Common myeloid progenitor, CD34-positive (primary cell): ENCODE results near the gene TTC33.

Experiments used
- CTCF ChIA-PET: fragments of 350-600 bp; sonication (Branson Sonifier 250); formaldehyde crosslinking; loops from one replicate; lab custom pipeline; 2021; ENCODE audit warnings: antibody characterized with exemption; lab: Charles Lee
- POLR2A ChIA-PET: fragments of 350-600 bp; sonication (Branson Sonifier 250); formaldehyde crosslinking; loops from one replicate; lab custom pipeline; 2021; ENCODE audit warnings: antibody characterized with exemption; lab: Charles Lee
- DNase-seq, 3 donors: peaks; one replicate each; pipeline versions ENCODE4 v3.0.0 to v3.0.0-alpha.2; 2013
- H3K27ac ChIP-seq, 2 experiments: 1 replicate in 1 of 2; 2 replicates in 1 of 2; pipeline ENCODE4 v1.7.0; 2013; ENCODE audit warnings: inconsistent platforms in 2 of 2, low read length in 2 of 2, mild to moderate bottlenecking in 2 of 2, low read depth in 1 of 2, moderate library complexity in 1 of 2; ENCODE audit not compliant: severe bottlenecking in 2 of 2, insufficient read depth in 1 of 2, poor library complexity in 1 of 2
- H3K27me3 ChIP-seq, 5 experiments: replicated peaks in 2 of 5; 1 replicate in 3 of 5; 2 replicates in 2 of 5; pipeline versions ENCODE4 v1.6.1 to v1.7.0; 2013; ENCODE audit warnings: low read length in 4 of 5, mild to moderate bottlenecking in 2 of 5, moderate library complexity in 2 of 5, inconsistent platforms in 1 of 5; ENCODE audit not compliant: insufficient read depth in 5 of 5, control insufficient read depth in 4 of 5
- H3K36me3 ChIP-seq, 4 experiments: 1 replicate in 2 of 4; 2 replicates in 2 of 4; pipeline versions ENCODE4 v1.6.1 to v1.7.0; 2013; ENCODE audit warnings: low read length in 3 of 4, control low read depth in 1 of 4, mild to moderate bottlenecking in 1 of 4; ENCODE audit not compliant: control insufficient read depth in 4 of 4, insufficient read depth in 4 of 4
- H3K4me1 ChIP-seq, 4 experiments: 1 replicate in 3 of 4; 2 replicates in 1 of 4; pipeline versions ENCODE4 v1.6.1 to v1.7.1; 2013; ENCODE audit warnings: low read length in 3 of 4, mild to moderate bottlenecking in 3 of 4, control low read depth in 1 of 4, inconsistent platforms in 1 of 4, moderate library complexity in 1 of 4; ENCODE audit not compliant: control insufficient read depth in 4 of 4, insufficient read depth in 4 of 4; ENCODE audit errors: control extremely low read depth in 1 of 4
- H3K4me3 ChIP-seq, 7 experiments: 1 replicate in 4 of 7; 2 replicates in 3 of 7; pipeline versions ENCODE4 v1.5.1 to v1.7.0; 2013; ENCODE audit warnings: mild to moderate bottlenecking in 7 of 7, low read length in 6 of 7, moderate library complexity in 6 of 7, inconsistent platforms in 2 of 7, low read depth in 2 of 7, control low read depth in 1 of 7; ENCODE audit not compliant: insufficient read depth in 4 of 7, control insufficient read depth in 1 of 7; ENCODE audit errors: extremely low read depth in 1 of 7
- H3K9me3 ChIP-seq, 5 experiments: 1 replicate in 4 of 5; 2 replicates in 1 of 5; pipeline versions ENCODE4 v1.6.1 to v1.7.1; 2013; ENCODE audit warnings: low read length in 4 of 5, mild to moderate bottlenecking in 2 of 5, inconsistent platforms in 1 of 5, low read depth in 1 of 5, moderate library complexity in 1 of 5; ENCODE audit not compliant: control insufficient read depth in 4 of 5, insufficient read depth in 2 of 5; ENCODE audit errors: control extremely low read depth in 1 of 5
- WGBS: methylation state at CpG from one replicate; pipeline ENCODE4 v1.1.5; 2013; ENCODE audit not compliant: insufficient coverage; 5-methylcytosine and 5-hydroxymethylcytosine counted together

Gene TTC33

DNA sequence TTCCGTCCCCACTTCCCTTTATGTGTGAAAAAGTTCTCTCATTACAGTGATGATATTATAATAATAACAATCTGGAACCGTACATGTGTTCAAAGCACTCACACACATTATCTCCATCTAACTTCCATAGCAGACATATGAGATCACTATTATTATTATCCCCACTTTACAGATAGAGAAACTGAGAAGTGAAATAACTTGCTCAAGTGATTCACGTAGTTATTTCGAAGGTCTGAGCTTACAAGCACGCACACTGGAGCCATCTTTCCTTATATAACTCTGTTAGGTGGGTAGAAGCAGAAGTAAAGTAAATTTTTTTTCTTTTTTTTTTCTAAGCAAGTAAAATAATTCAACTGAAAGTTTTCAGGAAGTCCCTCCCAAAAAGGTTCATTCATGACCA is 139.0 kb downstream of the TTC33 start:
- H3K4me1 ChIP-seq, result peaks cover 9 to 34% (median 22%) of the 10 kb centered on the region in 4 experiments
- H3K27me3 ChIP-seq, result no peaks in the 10 kb centered on the region
- ChIA-PET POLR2A (interaction anchor here (0.7 kb wide), 1 partner anchor 55 kb away, joined by 3 read pairs; no protein-coding TSS in a partner anchor), CTCF (no interaction called here)
- 20% methylated on average over 2 of the region's 5 CpGs for WGBS
- no peaks in the 10 kb centered on the region for H3K9me3 ChIP-seq
- no peaks in the 10 kb centered on the region for H3K36me3 ChIP-seq
- peak in 2 of 3 donors; percentile 74 to 79 for DNase-seq
- peak overlapping the region in 1 of 7 experiments; percentile 24 for H3K4me3 ChIP-seq
- no peak overlapping the region for H3K27ac ChIP-seq

DNA sequence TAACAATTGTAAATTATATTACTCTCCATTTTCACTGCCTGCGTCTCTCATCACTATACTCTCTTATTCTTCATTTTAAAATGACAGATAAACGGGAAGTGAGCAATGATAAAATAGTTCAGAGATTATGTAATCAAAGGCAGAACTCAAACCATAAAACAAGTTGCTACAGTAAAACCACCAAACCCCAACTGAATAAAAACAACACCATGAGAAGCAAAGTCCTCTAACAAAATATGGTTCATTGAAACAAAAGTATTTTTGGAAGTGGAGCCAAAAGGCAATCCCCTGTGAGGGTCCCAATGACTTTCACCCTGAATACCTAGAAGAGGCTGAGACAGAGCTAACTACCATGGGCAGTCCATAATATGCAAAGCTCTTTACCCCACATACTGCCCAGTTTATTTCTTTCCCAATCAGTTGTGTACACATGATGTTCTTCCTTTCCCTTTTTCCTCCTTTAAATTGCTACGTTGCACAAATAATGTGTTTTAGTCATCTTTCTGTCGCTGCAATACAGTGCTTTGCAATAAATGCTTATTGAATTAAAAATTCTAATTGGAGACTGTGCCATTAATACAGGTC is 140.1 kb downstream of the TTC33 start:
- ChIA-PET CTCF (interaction anchor here (1.5 kb wide), 1 partner anchor 9 kb away, joined by 4 read pairs; no protein-coding TSS in a partner anchor), POLR2A (no interaction called here)
- no peaks in the 10 kb centered on the region for H3K9me3 ChIP-seq
- H3K4me3 ChIP-seq, result peak overlapping the region in 3 of 7 experiments; percentile 4 to 34 (median 27)
- H3K4me1 ChIP-seq, result peaks cover 9 to 30% (median 22%) of the 10 kb centered on the region in 4 experiments
- WGBS, result no CpG with 5 or more reads among the region's 4 CpGs
- H3K27ac ChIP-seq, result peak overlapping the region in 1 of 2 experiments; percentile 12
- peak; percentile 20 to 85 (median 79) for DNase-seq
- H3K36me3 ChIP-seq, result no peaks in the 10 kb centered on the region
- no peaks in the 10 kb centered on the region for H3K27me3 ChIP-seq

DNA sequence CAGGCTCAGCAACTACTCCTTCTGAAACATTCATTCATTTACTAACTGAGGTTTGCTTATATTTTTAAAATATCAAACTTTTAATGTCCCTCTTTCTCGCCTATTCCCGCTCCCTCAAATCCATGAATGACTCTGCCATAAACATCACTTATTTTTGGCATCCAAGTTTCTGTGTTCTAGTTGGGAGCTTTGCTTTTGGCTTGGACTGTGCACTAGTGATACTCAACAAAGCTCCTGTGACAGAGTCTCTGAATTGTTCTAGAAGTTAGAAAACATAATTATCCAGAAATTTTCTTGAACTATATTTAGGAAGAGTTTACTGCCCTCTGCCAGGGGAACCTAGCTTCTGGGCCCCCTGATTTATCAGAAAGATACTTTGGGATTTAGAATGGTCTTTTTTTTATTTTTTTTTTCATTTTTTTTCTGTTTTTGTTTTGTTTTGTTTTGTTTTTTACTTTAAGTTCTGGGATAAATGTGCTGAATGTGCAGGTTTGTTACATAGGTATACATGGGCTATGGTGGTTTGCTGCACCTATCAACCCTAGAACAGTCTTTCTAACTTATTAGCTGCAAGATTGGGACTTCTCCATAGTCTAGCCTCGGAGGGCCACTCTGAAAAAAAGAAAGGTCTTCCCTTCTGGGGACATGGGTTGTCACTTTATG is 140.7 kb downstream of the TTC33 start:
- ChIA-PET POLR2A (no interaction called here), CTCF (interaction anchor here (1.5 kb wide), 1 partner anchor 8 kb away, joined by 4 read pairs; no protein-coding TSS in a partner anchor)
- 50% methylated on average over 2 of the region's 3 CpGs for WGBS
- Histone ChIP-seq H3K36me3 (no peaks in the 10 kb centered on the region), H3K4me3 (peak overlapping the region in 1 of 7 experiments; percentile 34), H3K27me3 (no peaks in the 10 kb centered on the region), H3K4me1 (peaks cover 9 to 30% (median 22%) of the 10 kb centered on the region in 4 experiments), H3K9me3 (no peaks in the 10 kb centered on the region), H3K27ac (no peak overlapping the region)
- DNase-seq, result no peak

DNA sequence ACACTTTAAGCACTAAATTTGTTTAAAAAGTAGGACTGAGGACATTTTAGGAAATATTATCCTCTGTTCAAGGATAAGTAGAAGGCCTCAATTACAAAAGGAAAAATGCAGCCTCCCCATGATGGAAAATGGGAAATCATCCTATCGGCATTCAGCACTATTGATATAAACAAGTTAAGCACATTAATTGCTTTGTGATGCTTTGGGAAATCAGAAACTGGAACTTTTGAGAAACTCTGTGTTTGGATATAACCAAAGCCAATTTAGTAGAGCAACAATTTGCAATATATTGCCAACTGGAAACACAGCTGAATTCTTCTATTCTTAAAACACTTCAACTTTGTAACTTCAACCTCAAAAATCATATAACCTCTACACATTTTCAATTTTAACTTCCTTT is 141.3 kb downstream of the TTC33 start:
- POLR2A ChIA-PET, result no interaction called here
- H3K27ac ChIP-seq, result no peak overlapping the region

DNA sequence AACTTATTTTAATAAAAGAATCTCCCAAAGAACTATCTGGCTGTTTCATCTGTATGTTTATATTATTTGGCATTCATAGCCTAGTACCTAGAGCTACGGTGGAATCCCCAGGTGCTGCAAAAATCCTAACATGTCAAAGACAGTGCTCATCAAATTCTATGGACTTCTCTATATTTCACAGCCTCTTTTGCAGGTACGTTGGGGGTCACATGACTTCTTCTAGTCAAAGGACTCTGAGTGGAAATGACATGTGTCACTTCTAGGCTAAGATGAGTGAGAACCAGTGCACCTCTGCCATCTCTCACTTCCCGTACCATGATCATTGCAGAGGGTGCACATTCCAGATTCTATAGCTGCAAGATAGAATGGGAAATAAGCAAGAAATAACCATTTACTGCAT is 148.6 kb downstream of the TTC33 start:
- ChIA-PET POLR2A (no interaction called here), CTCF (interaction anchor here (1.3 to 1.8 kb wide), 2 partner anchors 8 to 52 kb away, joined by 3 to 4 read pairs; no protein-coding TSS in a partner anchor)
- no peaks in the 10 kb centered on the region for H3K9me3 ChIP-seq
- no peak for DNase-seq
- H3K4me3 ChIP-seq, result no peak overlapping the region
- 91% methylated on average over 2 of the region's 3 CpGs for WGBS
- H3K27ac ChIP-seq, result no peak overlapping the region
- H3K36me3 ChIP-seq, result no peaks in the 10 kb centered on the region
- no peaks in the 10 kb centered on the region for H3K27me3 ChIP-seq
- peaks cover 10 to 27% (median 13%) of the 10 kb centered on the region in 4 experiments for H3K4me1 ChIP-seq

More for the DNA sequence above, 141.3 kb downstream of the TTC33 start:
- no peak for DNase-seq
- Histone ChIP-seq H3K9me3 (no peaks in the 10 kb centered on the region), H3K36me3 (no peaks in the 10 kb centered on the region), H3K27me3 (no peaks in the 10 kb centered on the region), H3K4me1 (peaks cover 9 to 30% (median 21%) of the 10 kb centered on the region in 4 experiments), H3K4me3 (no peak overlapping the region)
- CTCF ChIA-PET, result no interaction called here
- WGBS, result no CpG with 5 or more reads among the region's 1 CpG

DNA sequence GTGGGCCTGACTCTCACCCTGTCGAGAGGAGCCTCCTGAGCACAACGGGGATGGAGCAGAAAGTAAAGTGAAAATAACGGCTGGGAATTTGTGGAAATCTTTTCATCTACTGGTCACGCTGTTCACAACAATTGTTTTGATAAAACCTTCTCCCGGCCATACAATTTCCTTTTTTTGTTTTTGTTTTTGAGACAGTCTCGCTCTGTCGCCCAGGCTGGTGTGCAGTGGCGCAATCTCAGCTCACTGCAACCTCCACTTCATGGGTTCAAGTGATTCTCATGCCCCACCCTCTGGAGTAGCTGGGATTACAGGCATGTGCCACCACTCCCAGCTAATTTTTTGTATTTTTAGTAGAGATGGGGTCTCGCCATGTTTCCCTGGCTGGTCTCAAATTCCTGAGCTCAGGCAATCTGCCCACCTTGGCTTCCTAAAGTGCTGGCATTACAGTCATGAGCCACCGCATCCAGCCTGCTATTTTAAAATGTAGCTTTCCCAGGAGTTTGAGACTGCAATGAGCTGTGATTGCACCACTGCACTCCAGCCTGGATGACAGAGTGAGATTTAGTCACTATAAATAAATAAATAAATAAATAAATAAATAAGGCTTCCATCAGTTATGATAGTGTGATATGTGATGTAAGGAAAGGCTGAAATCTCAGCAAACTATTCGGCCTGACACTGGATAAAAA is 149.5 kb downstream of the TTC33 start:
- WGBS, result 77% methylated on average over 9 of the region's 11 CpGs
- H3K36me3 ChIP-seq, result no peaks in the 10 kb centered on the region
- no peaks in the 10 kb centered on the region for H3K9me3 ChIP-seq
- no peak overlapping the region for H3K27ac ChIP-seq
- ChIA-PET POLR2A (interaction anchor here (0.6 kb wide), 1 partner anchor 21 kb away, joined by 3 read pairs; no protein-coding TSS in a partner anchor), CTCF (interaction anchor here (1.8 kb wide), 1 partner anchor 9 kb away, joined by 4 read pairs; no protein-coding TSS in a partner anchor)
- H3K4me1 ChIP-seq, result peaks cover 10 to 34% (median 13%) of the 10 kb centered on the region in 4 experiments
- no peak overlapping the region for H3K4me3 ChIP-seq
- H3K27me3 ChIP-seq, result no peaks in the 10 kb centered on the region
- DNase-seq, result no peak
